ENCODE data around the gene MFF.

Gene MFF

GRCh38 chr2:227395556-227395955, 70.5 kb downstream of the MFF start:
- no peak for DNase-seq (ENCODE audit: insufficient read length, low spot score)
- TF ChIP-seq, protein P1, sequence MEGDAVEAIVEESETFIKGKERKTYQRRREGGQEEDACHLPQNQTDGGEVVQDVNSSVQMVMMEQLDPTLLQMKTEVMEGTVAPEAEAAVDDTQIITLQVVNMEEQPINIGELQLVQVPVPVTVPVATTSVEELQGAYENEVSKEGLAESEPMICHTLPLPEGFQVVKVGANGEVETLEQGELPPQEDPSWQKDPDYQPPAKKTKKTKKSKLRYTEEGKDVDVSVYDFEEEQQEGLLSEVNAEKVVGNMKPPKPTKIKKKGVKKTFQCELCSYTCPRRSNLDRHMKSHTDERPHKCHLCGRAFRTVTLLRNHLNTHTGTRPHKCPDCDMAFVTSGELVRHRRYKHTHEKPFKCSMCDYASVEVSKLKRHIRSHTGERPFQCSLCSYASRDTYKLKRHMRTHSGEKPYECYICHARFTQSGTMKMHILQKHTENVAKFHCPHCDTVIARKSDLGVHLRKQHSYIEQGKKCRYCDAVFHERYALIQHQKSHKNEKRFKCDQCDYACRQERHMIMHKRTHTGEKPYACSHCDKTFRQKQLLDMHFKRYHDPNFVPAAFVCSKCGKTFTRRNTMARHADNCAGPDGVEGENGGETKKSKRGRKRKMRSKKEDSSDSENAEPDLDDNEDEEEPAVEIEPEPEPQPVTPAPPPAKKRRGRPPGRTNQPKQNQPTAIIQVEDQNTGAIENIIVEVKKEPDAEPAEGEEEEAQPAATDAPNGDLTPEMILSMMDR (IDR thresholded peaks at IDR 0.05; ENCODE audit: insufficient read depth, missing control alignments), result no peak
- FAIRE-seq, result no peak

- no peak for FAIRE-seq
- TF ChIP-seq, protein P1 (IDR thresholded peaks at IDR 0.05; ENCODE audit: insufficient read depth, missing control alignments), result no peak
Measured at GRCh38 chr2:227397562-227397961, 72.5 kb downstream of the MFF start.

DNA sequence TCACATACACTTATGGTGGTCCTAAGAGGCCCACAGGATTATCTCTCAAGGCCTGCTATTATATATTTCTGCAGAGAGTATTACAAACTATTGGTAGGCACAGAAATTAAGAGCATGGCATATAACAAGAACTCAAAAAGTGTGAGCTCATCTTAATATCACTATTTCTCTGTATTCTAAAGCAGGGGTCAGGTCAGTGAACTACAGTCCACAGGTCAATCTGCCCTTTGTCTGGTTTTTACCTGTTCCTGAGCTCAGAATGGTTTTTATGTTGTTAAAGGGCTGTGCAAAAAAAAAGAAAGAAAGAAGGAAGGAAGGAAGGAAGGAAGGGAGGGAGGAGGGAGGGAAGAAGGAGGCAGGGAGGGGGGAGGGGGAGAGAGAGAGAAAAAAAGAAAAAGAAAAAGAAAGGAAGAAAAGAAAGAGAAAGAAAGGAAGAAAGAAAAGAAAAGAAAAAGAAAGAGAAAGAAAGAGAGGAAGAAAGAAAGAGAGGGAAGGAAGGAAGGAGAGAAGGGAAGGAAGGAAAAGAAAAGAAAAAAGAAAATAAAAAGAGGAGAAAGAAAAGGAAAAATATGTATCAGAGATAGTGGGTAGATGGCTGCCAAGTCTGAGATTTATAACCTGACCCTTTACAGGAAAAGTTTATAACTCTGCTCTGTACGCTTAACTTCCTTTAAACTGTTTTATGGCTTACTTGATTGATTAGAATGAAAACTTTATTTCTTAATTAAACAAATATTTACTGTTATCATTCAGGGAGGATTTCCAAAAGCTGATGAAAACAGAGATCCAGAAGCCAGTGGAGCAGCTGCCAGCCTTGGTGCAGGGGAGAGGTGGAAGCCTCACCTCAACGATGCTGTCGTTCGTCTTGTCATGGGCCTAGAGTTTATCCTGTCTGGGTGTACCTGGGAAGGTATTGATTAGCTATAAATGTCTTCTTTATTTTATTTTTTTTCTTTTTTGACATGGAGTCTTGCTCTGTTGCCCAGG, 73.9 kb downstream of the MFF start:
- no peak for FAIRE-seq
- TF ChIP-seq, protein P1 (IDR thresholded peaks at IDR 0.05; ENCODE audit: insufficient read depth, missing control alignments), result no peak
- no peak for DNase-seq (ENCODE audit: insufficient read length, low spot score)

More at GRCh38 chr2:227397562-227397961, 72.5 kb downstream of the MFF start:
- DNase-seq (ENCODE audit: insufficient read length, low spot score), result no peak

GRCh38 chr2:227401550-227401949, 76.5 kb downstream of the MFF start:
- TF ChIP-seq, protein P1 (IDR thresholded peaks at IDR 0.05; ENCODE audit: insufficient read depth, missing control alignments), result no peak
- DNase-seq (ENCODE audit: insufficient read length, low spot score) (no peak), FAIRE-seq (no peak)

GRCh38 chr2:227402321-227402720, 77.3 kb downstream of the MFF start:
- DNase-seq (ENCODE audit: insufficient read length, low spot score) (no peak), FAIRE-seq (no peak)
- TF ChIP-seq, protein P1 (IDR thresholded peaks at IDR 0.05; ENCODE audit: insufficient read depth, missing control alignments), result no peak

GRCh38 chr2:227402959-227403358, 77.9 kb downstream of the MFF start:
- FAIRE-seq, result no peak
- TF ChIP-seq, protein P1 (IDR thresholded peaks at IDR 0.05; ENCODE audit: insufficient read depth, missing control alignments), result no peak
- DNase-seq (ENCODE audit: insufficient read length, low spot score), result no peak

Data from D721Med (cell line).